Gastroesophageal sphincter (tissue), 4 donors: ENCODE results near the gene CYP4F22. TPM values are rescaled to one million over a fixed set of nuclear protein-coding genes. Genes with fewer than 3 reads are reported as not detected.

Experiments used
- ATAC-seq: fragments of 150-250 bp; one replicate; pipeline ENCODE4 v1.9.1; 2016; ENCODE audit warnings: mild to moderate bottlenecking, moderate library complexity
- H3K27ac ChIP-seq, 4 donors: fragments of 200-600 bp; sonication (generic) in 3 of 4; 1 replicate in 3 of 4; 2 replicates in 1 of 4; pipeline ENCODE4 v1.5.1; 2016 to 2019
- H3K27me3 ChIP-seq: fragments of 200-600 bp; sonication (generic); one replicate; pipeline ENCODE4 v1.5.1; 2019
- H3K36me3 ChIP-seq, 2 donors: fragments of 200-600 bp; sonication (generic); one replicate each; pipeline ENCODE4 v1.5.1; 2019; ENCODE audit warnings: control low read depth in 1 of 2
- H3K4me1 ChIP-seq, 3 donors: fragments of 200-600 bp; sonication (generic); 1 replicate in 2 of 3; 2 replicates in 1 of 3; pipeline ENCODE4 v1.5.1; 2016 to 2019; ENCODE audit warnings: control low read depth in 2 of 3
- H3K4me3 ChIP-seq, 2 donors: fragments of 200-600 bp; sonication (generic); one replicate each; pipeline ENCODE4 v1.5.1; 2019; ENCODE audit warnings: mild to moderate bottlenecking in 1 of 2, moderate library complexity in 1 of 2
- H3K9me3 ChIP-seq, 3 donors: fragments of 200-600 bp; sonication (generic); one replicate each; pipeline ENCODE4 v1.5.1; 2017 to 2019; ENCODE audit warnings: control low read depth in 2 of 3
- EP300 ChIP-seq: sonication (generic); formaldehyde crosslinking; IDR thresholded peaks from one replicate; pipeline ENCODE4 v1.6.1; 2017; ENCODE audit warnings: antibody characterized with exemption, mild to moderate bottlenecking
- POLR2A ChIP-seq, 2 donors: fragments of 450-650 bp; IDR thresholded peaks; one replicate each; pipeline ENCODE4 v1.6.1; 2017; ENCODE audit warnings: antibody characterized with exemption in 2 of 2, mild to moderate bottlenecking in 2 of 2, moderate library complexity in 1 of 2
- POLR2AphosphoS5 ChIP-seq: sonication (generic); formaldehyde crosslinking; IDR thresholded peaks from one replicate; pipeline ENCODE4 v1.6.1; 2017; ENCODE audit warnings: antibody characterized with exemption
- WGBS, 2 donors: methylation state at CpG; one replicate each; pipeline ENCODE4 v1.1.5; 2018; ENCODE audit warnings: low coverage in 1 of 2; 5-methylcytosine and 5-hydroxymethylcytosine counted together
- total RNA-seq, 4 donors: library from RNA; depleted of rRNA; stranded (reverse); fragments of >200 nt; gene quantifications; one replicate each; pipeline ENCODE4 v1.1.0, GENCODE V29; 2016
- TF ChIP-seq, protein P1 (sequence below), 4 experiments: fragments of 200-600 bp in 2 of 4; fragments of 450-650 bp in 2 of 4; sonication (generic) in 1 of 4; IDR thresholded peaks; one replicate each; pipeline ENCODE4 v1.5.1; 2017 to 2019; ENCODE audit warnings: antibody characterized with exemption in 4 of 4, mild to moderate bottlenecking in 2 of 4, moderate library complexity in 2 of 4

The CYP4F22 gene
- total RNA-seq, 4 donors from 2014 or later, result 0.19 to 0.47 (median 0.47) TPM; not detected in 1

GRCh38 chr19:15495151-15495550 lies 13.2 kb upstream of the CYP4F22 start:
- Histone ChIP-seq H3K27me3 (peaks cover 24% of the 10 kb centered on the region), H3K4me1 (no peaks in the 10 kb centered on the region), H3K9me3 (no peaks in the 10 kb centered on the region), H3K36me3 (no peaks in the 10 kb centered on the region), H3K27ac (peak overlapping the region in 1 of 4 donors; percentile 32), H3K4me3 (no peak overlapping the region)
- WGBS, 2 donors, result 80 to 88% methylated on average over 1 of the region's 1 CpG
- TF ChIP-seq POLR2AphosphoS5, result no peak
- TF ChIP-seq, protein P1, sequence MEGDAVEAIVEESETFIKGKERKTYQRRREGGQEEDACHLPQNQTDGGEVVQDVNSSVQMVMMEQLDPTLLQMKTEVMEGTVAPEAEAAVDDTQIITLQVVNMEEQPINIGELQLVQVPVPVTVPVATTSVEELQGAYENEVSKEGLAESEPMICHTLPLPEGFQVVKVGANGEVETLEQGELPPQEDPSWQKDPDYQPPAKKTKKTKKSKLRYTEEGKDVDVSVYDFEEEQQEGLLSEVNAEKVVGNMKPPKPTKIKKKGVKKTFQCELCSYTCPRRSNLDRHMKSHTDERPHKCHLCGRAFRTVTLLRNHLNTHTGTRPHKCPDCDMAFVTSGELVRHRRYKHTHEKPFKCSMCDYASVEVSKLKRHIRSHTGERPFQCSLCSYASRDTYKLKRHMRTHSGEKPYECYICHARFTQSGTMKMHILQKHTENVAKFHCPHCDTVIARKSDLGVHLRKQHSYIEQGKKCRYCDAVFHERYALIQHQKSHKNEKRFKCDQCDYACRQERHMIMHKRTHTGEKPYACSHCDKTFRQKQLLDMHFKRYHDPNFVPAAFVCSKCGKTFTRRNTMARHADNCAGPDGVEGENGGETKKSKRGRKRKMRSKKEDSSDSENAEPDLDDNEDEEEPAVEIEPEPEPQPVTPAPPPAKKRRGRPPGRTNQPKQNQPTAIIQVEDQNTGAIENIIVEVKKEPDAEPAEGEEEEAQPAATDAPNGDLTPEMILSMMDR (IDR thresholded peaks at IDR 0.05), result no peak
- TF ChIP-seq POLR2A (IDR thresholded peaks at IDR 0.05), result no peak
- no peak for TF ChIP-seq EP300
- no peak for ATAC-seq

DNA sequence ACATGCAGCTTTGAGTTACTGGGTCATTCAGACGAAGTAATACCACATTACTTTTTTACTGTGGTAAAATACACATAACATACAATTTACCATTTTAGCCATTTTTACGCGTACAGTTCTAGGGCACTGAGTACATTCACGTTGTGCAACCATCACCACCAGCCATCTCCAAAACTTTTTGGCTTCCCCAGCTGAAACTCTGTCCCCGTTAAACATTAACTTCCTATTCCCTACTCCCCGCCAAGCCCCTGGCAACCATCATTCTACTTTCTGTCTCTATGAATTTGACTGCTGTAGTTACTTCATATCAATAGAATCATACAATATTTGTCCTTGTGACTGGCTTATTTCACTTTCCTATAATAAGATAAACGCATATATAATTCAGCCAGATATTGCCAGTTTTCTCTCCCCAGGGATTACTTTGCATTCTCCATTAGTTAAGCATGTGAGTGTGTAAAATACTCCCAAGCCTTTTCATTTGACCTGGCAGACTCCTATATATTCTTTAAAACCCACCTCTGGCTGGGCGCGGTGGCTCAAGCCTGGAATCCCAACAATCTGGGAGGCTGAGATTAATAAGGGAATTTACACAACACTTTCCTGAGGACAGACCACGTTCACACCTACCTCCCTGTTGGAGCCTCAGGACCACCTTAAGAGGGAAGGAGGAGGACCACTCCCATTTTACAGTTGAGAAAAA lies 10.0 kb upstream of the CYP4F22 start:
- Histone ChIP-seq H3K9me3 (no peaks in the 10 kb centered on the region), H3K4me1 (no peaks in the 10 kb centered on the region), H3K4me3 (no peak overlapping the region), H3K27me3 (peaks cover 42% of the 10 kb centered on the region), H3K27ac (no peak overlapping the region), H3K36me3 (no peaks in the 10 kb centered on the region)
- ATAC-seq, result no peak
- 60 to 67% methylated on average over 6 to 10 of the region's 10 CpGs for WGBS, 2 donors
- TF ChIP-seq, protein P1 (IDR thresholded peaks at IDR 0.05), result no peak
- TF ChIP-seq EP300, result no peak
- TF ChIP-seq POLR2AphosphoS5, result no peak
- no peak for TF ChIP-seq POLR2A (IDR thresholded peaks at IDR 0.05)

GRCh38 chr19:15498910-15499309 lies 9.4 kb upstream of the CYP4F22 start:
- TF ChIP-seq, protein P1 (IDR thresholded peaks at IDR 0.05), result no peak
- H3K4me3 ChIP-seq, result no peak overlapping the region
- WGBS, 2 donors, result 57 to 59% methylated on average over 4 to 6 of the region's 6 CpGs

GRCh38 chr19:15501596-15501995 lies 6.7 kb upstream of the CYP4F22 start:
- no peak overlapping the region for H3K27ac ChIP-seq
- H3K27me3 ChIP-seq, result peaks cover 59% of the 10 kb centered on the region
- TF ChIP-seq, protein P1 (IDR thresholded peaks at IDR 0.05), result no peak
- TF ChIP-seq POLR2A (IDR thresholded peaks at IDR 0.05) (no peak), POLR2AphosphoS5 (no peak), EP300 (no peak)
- WGBS, 2 donors, result 50% methylated on average over 1 of the region's 1 CpG; no CpG with 5 or more reads in 1 of the 2 donors
- no peak overlapping the region for H3K4me3 ChIP-seq
- no peaks in the 10 kb centered on the region for H3K36me3 ChIP-seq
- H3K9me3 ChIP-seq, result no peaks in the 10 kb centered on the region
- ATAC-seq, result no peak
- H3K4me1 ChIP-seq, result no peaks in the 10 kb centered on the region

More at GRCh38 chr19:15498910-15499309, 9.4 kb upstream of the CYP4F22 start:
- Histone ChIP-seq H3K36me3 (no peaks in the 10 kb centered on the region), H3K27ac (no peak overlapping the region), H3K27me3 (peaks cover 44% of the 10 kb centered on the region), H3K9me3 (no peaks in the 10 kb centered on the region), H3K4me1 (no peaks in the 10 kb centered on the region)
- ATAC-seq, result no peak

- TF ChIP-seq POLR2AphosphoS5 (no peak), EP300 (no peak), POLR2A (IDR thresholded peaks at IDR 0.05) (no peak)
- TF ChIP-seq, protein P1 (IDR thresholded peaks at IDR 0.05), result no peak
- Histone ChIP-seq H3K9me3 (no peaks in the 10 kb centered on the region), H3K27me3 (peaks cover 66% of the 10 kb centered on the region), H3K27ac (no peak overlapping the region), H3K4me3 (no peak overlapping the region), H3K4me1 (no peaks in the 10 kb centered on the region), H3K36me3 (no peaks in the 10 kb centered on the region)
- 56 to 80% methylated on average over 1 of the region's 1 CpG for WGBS, 2 donors
- no peak for ATAC-seq
Observed at GRCh38 chr19:15502264-15502663, 6.1 kb upstream of the CYP4F22 start.
